Testis (tissue), 3 donors: ENCODE results near the gene ANKRD31. TPM values are rescaled to one million over a fixed set of nuclear protein-coding genes. Genes with fewer than 3 reads are reported as not detected.
A peak's percentile ranks its signal among the peaks of the same experiment; 100 is the strongest.
"Not testable (repeated sequence)": the region's sequence is repeated elsewhere in the genome, so short reads cannot be mapped to it uniquely, and the experiment has no call there.

Source experiments
- DNase-seq: peaks from one replicate; pipeline ENCODE4 v3.0.0-alpha.2; 2019
- H3K27ac ChIP-seq, 2 donors: fragments of 200-600 bp; sonication (generic); one replicate each; pipeline ENCODE4 v1.5.1; 2019
- H3K27me3 ChIP-seq: fragments of 200-600 bp; sonication (generic); one replicate; pipeline ENCODE4 v1.5.1; 2019
- H3K36me3 ChIP-seq: fragments of 200-600 bp; sonication (generic); one replicate; pipeline ENCODE4 v1.5.1; 2017; ENCODE audit warnings: low read depth; ENCODE audit errors: missing control alignments
- H3K4me1 ChIP-seq: fragments of 200-600 bp; sonication (generic); one replicate; pipeline ENCODE4 v1.5.1; 2019
- H3K4me3 ChIP-seq, 2 donors: fragments of 200-600 bp; sonication (generic); one replicate each; pipeline ENCODE4 v1.5.1; 2017 to 2019
- H3K9me3 ChIP-seq: fragments of 200-600 bp; sonication (generic); one replicate; pipeline ENCODE4 v1.5.1; 2017
- CTCF ChIP-seq, 3 experiments: fragments of 450-650 bp in 2 of 3; fragments of 200-600 bp in 1 of 3; sonication (generic) in 1 of 3; IDR thresholded peaks; one replicate each; pipeline ENCODE4 v1.5.1; 2016 to 2019; ENCODE audit warnings: antibody characterized with exemption in 3 of 3, mild to moderate bottlenecking in 2 of 3, moderate library complexity in 1 of 3
- POLR2A ChIP-seq: fragments of 450-650 bp; IDR thresholded peaks from one replicate; pipeline ENCODE4 v1.6.1; 2017; ENCODE audit warnings: antibody characterized with exemption, mild to moderate bottlenecking, moderate library complexity
- WGBS, 2 donors: methylation state at CpG; one replicate each; pipeline ENCODE4 v1.1.5; 2018; 5-methylcytosine and 5-hydroxymethylcytosine counted together
- intact Hi-C: fragments of 100-400 bp; cut with DNase I; formaldehyde crosslinking; loops from one replicate; pipeline ENCODE4 v1.15.1; 2023; ENCODE audit warnings: low total_unique reads
- polyA plus RNA-seq: library from polyadenylated mRNA; stranded (reverse); fragments of 350-450 nt; fragmentation: Illumina TruSeq; extraction: RNeasy Lipid Tissue Mini Kit (QIAGEN cat#74804); gene quantifications from one replicate; pipeline ENCODE4 v1.2.3, GENCODE V29; 2014; ENCODE audit warnings: low read depth, low replicate concordance; ENCODE audit not compliant: insufficient read depth
- total RNA-seq, 2 donors: library from RNA; depleted of rRNA; stranded (reverse); fragments of >200 nt; gene quantifications; one replicate each; pipeline ENCODE4 v1.2.3, GENCODE V29; 2016

Gene ANKRD31
- total and polyA plus RNA-seq, 3 donors from 2014 or later: 3.7 to 16.9 (median 10.3) TPM

- Histone ChIP-seq H3K27me3 (no peaks in the 10 kb centered on the region), H3K9me3 (no peaks in the 10 kb centered on the region), H3K4me1 (no peaks in the 10 kb centered on the region), H3K36me3 (no peaks in the 10 kb centered on the region), H3K4me3 (no peak overlapping the region), H3K27ac (no peak overlapping the region)
- TF ChIP-seq POLR2A (no peak), CTCF (IDR thresholded peaks at IDR 0.05) (peak in 1 of 3 experiments; percentile 54)
- no peak for DNase-seq
- 37 to 47% methylated on average over 2 of the region's 2 CpGs for WGBS, 2 donors
- intact Hi-C loops: no loop called here
Measured at GRCh38 chr5:75265731-75266130, 29.1 kb upstream of the ANKRD31 start.

- no peak for DNase-seq
- intact Hi-C loops: no loop called here
- WGBS, 2 donors: 85 to 89% methylated on average over 3 of the region's 3 CpGs
- no peak overlapping the region for H3K4me3 ChIP-seq
- no peaks in the 10 kb centered on the region for H3K9me3 ChIP-seq
- no peaks in the 10 kb centered on the region for H3K36me3 ChIP-seq
- no peak overlapping the region for H3K27ac ChIP-seq
- H3K4me1 ChIP-seq: no peaks in the 10 kb centered on the region
- no peaks in the 10 kb centered on the region for H3K27me3 ChIP-seq
- no peak for TF ChIP-seq POLR2A
- no peak for TF ChIP-seq CTCF (IDR thresholded peaks at IDR 0.05)
Measured at GRCh38 chr5:75262271-75262670, 25.6 kb upstream of the ANKRD31 start.

- H3K27me3 ChIP-seq: no peaks in the 10 kb centered on the region
- H3K27ac ChIP-seq: no peak overlapping the region
- DNase-seq: no peak
- H3K9me3 ChIP-seq: no peaks in the 10 kb centered on the region
- no peak for TF ChIP-seq CTCF (IDR thresholded peaks at IDR 0.05)
- no peak for TF ChIP-seq POLR2A
- intact Hi-C loops: no loop called here
- no peaks in the 10 kb centered on the region for H3K4me1 ChIP-seq
- no peak overlapping the region for H3K4me3 ChIP-seq
- WGBS, 2 donors: 88 to 89% methylated on average over 2 of the region's 2 CpGs
- H3K36me3 ChIP-seq: no peaks in the 10 kb centered on the region
Measured at GRCh38 chr5:75260708-75261107, 24.0 kb upstream of the ANKRD31 start.

GRCh38 chr5:75250452-75250851, 13.8 kb upstream of the ANKRD31 start:
- DNase-seq, H3K4me1 ChIP-seq, H3K4me3 ChIP-seq, H3K36me3 ChIP-seq, intact Hi-C loops, H3K9me3 ChIP-seq, H3K27ac ChIP-seq, H3K27me3 ChIP-seq: not testable (repeated sequence)
- WGBS, 2 donors: 81 to 93% methylated on average over 3 to 4 of the region's 4 CpGs

GRCh38 chr5:75245023-75245422, 8.3 kb upstream of the ANKRD31 start:
- Histone ChIP-seq H3K36me3 (no peaks in the 10 kb centered on the region), H3K27me3 (no peaks in the 10 kb centered on the region), H3K4me3 (no peak overlapping the region), H3K27ac (no peak overlapping the region), H3K4me1 (no peaks in the 10 kb centered on the region), H3K9me3 (no peaks in the 10 kb centered on the region)
- no peak for DNase-seq
- no peak for TF ChIP-seq CTCF (IDR thresholded peaks at IDR 0.05)
- no peak for TF ChIP-seq POLR2A
- 89 to 94% methylated on average over 2 of the region's 2 CpGs for WGBS, 2 donors
- intact Hi-C loops: no loop called here
